HG03442 (cell line): ENCODE measurements around the gene CHRNG.

ENCODE experiments used
- ATAC-seq: cut with Tn5 transposase; IDR thresholded peaks from one replicate; pipeline ENCODE4 v1.9.1; 2021; ENCODE audit warnings: mild to moderate bottlenecking, moderate library complexity; ENCODE audit not compliant: unreplicated experiment

CHRNG gene

DNA sequence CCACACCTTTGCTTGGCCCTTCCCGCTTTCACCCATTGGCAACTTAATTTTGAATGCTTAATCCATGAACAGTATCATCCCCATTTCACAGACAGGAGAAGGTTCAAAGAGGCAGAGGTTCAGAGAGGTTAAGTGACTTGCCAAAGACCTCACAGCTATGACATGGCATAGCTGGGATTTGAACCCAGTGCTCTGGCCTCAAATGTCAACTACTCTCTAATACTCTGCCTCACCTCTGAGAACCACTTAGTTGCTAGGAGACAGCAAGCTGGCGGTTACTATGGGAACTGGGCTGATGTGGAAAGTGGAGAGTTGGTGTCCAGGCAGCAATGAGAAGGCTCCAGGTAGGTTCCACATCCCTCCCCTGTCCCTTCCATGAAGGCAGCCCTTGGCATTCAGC, 35.1 kb upstream of the CHRNG start:
- no peak for ATAC-seq

DNA sequence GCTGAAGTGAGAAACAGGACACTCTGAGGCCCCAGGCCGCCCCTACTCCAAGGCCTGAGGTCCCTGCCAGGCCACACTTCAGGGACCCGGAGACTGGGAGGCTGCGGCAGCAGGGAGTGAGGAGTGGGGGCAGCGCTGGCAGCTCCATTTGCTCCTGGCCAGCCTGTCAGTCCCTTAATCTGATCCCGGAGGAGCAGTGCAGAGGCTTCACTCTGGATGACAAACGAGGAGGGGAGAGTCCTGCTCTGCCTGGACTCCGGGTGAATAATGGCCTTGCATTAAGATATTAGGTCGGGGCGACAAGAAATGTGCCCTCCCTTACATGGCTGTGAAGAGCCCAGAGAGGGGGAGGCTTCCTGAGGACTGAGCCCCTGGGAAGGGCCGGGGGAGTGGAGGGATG, 33.6 kb upstream of the CHRNG start:
- ATAC-seq: no peak

DNA sequence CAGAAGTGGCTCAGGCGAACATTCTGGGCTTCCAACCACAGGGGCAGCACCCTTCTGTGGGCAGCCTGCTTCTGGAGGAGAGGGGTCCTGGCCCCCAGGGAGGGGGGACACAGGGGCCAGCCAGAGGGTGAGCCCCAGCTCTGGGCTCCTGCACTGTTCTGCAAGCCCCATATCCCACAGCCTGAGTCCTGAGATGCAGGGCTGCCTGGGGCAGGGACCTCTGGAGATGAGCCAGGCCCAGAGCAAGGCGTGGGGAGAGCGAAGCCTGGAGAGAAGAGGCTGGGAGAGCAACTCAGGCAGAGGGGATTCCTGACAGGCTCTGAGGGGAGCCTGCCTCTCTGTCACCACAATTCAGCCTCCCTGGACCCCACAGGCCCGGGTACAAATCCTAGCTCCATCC, 32.8 kb upstream of the CHRNG start:
- no peak for ATAC-seq

DNA sequence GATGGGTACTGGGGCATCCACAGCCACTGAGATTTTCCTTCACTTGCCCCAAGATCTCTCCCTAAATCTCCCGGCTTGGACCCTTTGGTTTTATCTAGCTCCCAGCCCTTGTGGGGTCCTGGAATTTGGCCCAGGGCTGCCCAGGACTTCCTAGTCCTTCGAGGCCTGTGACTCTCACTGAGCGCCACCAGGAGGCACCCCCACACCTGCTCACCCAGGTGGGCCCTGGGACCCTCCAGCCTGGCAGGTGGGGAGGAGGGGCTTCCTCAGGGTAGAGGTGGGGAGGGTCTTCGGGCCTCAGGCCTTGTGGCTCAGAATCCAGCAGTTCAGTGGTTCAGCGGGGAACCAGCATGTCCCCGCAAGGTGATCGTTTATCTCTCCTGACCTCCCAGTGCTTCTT, 31.2 kb upstream of the CHRNG start:
- no peak for ATAC-seq

DNA sequence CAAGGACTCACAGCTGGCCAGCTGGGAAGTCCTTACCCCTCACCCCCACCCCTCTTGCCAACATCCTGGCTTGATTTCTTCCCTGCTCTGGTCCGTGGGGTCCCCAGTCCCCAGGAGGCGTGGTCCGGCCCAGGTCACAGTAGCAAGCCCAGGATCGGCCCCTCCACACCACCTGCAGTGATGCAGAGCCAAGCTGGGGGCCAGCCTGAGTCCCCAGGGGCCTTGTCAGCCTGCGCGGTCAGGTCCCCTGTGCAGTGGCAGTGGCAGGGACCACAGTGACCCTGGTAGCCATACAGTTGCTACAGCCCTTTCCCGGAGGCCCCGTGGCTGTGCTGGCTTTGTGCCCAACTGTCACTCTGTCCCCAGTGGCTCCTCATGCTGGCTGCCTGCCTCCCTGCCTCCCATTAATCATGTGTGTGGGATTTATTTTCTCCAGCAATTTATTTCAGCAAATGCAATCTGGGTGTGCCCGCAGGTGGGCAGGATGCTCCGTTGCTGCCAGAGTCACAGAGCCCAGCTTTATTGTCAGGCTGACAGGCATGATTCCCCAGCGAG, 28.1 kb upstream of the CHRNG start:
- ATAC-seq: no peak

DNA sequence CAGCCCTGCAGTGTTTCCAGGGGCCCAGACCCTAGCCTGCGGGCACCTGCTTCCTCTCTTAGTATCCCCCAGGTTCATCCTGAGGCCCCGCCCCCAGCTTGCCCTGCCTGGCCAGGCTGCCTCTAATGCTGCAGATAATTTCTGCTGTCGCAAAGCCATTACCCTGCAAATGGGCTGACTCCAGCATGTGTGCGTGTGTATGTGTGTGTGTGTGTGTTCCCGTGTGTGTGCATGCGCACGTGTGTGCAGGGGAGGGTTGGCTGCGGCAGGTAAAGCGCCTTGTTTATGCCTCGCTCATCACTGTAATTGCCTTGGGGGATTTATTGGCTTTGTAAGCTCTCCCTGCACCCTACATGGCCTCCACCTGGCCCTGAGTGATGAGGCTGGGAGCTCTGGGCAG, 26.9 kb upstream of the CHRNG start:
- no peak for ATAC-seq

DNA sequence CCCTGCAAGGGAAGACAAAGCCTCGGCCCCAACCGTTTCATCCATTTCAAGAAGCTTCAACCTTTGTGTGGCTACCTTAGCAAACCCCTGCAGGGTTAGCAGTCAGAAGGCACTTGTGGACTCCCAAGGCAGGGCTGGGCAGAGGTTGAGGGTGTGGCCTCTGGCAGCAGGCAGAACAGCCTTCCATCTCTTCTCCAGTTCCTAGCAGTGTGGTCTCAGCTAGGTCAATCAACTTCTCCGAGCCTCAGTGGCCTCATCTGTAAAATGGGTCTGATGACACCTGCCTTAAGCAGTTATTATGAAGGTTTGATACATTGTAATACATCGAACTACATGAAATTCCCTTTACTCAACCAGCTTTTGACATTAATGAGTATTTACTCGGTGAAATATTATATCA, 26.1 kb upstream of the CHRNG start:
- ATAC-seq: no peak

DNA sequence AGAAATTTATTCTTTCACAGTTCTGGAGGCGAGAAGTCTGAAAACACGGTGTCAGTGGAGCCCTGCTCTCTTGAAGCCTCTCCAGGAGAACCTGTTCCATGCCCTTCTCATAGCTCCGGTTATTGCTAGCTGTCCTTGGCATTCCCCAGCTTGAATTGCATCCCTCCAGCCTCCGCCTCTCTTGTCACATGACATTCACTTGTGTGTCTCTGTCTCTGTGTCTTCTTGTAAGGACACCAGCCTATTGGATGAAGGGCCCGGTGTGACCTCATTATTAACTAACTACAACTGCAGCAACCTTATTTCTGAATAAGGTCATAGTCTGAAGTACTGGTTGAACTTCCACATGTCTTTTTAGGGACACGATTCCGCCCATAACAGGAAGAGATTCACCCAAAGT, 23.9 kb upstream of the CHRNG start:
- ATAC-seq: no peak

DNA sequence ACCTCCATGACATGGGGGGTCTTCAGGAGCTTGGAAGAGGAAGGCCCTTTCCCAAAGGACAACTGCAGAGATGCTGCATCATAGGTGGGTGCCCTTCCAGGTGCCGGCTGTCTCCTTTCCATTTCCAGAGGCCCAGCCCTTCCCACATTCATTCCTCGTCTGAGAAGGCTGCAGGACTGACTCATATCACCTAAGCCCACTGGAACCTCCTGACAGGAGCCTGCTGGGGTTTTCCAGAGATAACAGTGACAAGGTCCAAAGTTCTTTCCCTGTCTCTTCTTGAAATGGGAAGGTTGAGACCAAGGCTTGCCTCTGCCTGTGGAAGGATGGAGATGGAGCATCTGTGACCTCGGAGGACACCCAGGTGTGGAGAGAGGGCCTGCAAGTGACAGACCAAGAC, 22.9 kb upstream of the CHRNG start:
- no peak for ATAC-seq

DNA sequence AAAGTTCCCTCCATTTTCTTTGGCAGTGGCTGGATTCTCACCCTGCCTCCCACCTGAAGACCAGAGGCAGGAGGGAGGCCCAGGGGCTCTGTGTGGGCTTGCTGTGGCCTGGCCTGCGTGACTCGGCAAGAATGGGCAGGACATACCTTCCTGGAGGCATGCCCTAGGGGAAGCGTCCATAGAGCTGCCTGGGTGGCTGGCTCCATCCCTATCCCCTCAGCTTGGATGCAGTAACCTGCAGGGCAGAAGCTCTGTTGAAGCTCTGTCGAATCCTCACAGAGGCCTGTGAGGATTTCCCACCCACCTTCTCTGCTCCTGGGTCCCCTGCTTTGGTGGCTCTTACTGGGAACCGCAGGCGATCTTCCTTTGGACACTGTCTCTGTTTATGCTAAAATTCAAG, 20.6 kb upstream of the CHRNG start:
- no peak for ATAC-seq

DNA sequence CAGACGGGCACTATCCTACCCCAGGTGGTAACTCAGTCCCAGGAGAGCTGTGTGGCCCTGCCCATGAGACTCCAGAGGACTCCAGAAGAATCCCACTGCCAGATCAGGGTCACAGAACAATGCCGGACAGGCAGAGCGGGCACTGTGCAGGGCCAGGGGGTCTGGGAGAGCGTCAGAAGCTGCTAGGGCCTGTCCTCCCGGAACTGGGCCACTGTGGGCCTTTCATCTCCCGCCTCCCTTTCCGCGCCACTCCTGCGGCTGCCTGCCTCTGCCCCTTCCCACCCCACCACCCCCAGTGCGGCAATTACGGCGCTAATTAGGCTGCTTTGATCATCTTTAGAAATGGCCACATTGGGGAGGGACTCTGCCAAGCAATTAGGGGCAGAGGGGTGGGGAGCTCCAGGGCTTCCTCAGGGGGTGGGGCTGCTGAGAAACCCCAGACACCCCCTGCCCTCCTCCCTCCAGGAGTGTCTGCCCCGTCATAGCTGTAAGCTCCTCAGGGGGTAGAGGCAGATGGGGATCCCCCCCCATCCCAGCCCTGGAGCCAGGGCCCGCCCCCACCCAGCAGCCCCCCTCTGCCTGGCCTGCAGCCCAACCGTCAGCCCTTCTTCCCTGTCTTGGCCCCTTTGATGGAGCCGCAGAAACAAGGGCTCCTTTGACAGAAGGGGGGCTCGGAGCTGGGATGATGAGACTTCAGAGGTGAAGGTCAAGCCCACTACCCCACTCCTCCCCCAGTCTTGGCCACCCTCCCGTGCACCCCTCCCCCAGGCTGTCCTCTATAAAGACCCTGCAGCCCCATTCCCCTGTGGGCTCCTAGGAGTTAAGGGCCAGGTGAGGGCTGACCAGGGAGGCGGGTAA, 19.7 kb upstream of the CHRNG start, which contains the start of gene PRSS56:
Gene PRSS56 (plus strand): TSS at position 808 of the 858 bp plus-strand sequence. CDS start 211 bp downstream, outside the sequence.
- ATAC-seq: no peak

DNA sequence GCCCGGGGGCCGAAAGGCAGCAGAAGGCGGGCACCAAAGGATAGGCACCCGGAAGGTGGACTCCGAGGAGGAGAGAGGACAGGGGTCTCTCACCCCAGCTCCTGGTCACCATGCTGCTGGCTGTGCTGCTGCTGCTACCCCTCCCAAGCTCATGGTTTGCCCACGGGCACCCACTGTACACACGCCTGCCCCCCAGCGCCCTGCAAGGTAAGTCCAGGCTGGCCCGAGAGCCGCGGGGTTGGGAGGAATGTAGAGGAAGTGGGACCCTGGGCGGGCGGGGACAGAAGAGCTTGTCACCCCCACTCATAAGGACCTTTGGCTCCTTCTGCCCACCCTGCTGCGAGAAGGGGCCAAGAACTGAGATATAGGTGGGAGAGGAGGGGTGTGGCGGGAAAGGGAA, 19.0 kb upstream of the CHRNG start:
- no peak for ATAC-seq

DNA sequence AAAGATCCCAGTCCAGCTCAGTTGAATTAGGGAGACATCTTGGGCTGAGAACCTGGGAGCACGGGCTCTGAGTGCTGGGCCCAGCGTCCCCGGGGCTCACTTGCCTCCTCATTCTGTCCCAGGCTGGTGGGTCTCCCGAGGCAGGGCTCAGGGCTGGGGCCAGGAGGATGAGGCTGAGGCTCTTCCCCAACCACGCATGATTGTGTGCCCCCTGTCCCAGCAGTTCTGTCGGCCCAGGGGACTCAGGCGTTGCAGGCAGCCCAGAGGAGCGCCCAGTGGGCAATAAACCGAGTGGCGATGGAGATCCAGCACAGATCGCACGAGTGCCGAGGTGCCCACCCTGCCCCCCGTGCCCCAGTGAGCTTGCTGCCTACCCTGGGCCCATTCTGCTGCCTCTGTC, 18.4 kb upstream of the CHRNG start:
- ATAC-seq: no peak

DNA sequence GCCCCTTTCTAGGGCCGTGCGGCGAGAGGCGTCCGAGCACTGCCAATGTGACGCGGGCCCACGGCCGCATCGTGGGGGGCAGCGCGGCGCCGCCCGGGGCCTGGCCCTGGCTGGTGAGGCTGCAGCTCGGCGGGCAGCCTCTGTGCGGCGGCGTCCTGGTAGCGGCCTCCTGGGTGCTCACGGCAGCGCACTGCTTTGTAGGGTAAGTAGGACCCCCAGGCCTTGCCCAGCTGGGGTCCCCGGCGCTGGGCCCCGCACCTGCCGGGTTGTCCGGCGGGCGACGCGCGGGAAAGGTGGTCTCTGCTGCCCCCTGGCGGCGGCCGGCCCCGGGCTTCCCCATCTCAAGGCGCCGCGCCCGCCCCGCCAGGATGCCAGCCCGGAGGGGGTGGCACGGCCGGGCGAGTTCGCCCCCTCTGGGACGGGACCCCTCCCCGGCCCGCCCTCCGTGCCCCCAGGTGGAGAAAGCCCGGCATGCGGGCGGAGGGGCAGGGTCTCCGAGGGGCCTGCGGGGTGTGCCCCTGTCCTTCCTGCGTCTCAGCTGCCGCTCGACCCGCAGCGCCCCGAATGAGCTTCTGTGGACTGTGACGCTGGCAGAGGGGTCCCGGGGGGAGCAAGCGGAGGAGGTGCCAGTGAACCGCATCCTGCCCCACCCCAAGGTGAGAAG, 17.4 kb upstream of the CHRNG start:
- no peak for ATAC-seq

DNA sequence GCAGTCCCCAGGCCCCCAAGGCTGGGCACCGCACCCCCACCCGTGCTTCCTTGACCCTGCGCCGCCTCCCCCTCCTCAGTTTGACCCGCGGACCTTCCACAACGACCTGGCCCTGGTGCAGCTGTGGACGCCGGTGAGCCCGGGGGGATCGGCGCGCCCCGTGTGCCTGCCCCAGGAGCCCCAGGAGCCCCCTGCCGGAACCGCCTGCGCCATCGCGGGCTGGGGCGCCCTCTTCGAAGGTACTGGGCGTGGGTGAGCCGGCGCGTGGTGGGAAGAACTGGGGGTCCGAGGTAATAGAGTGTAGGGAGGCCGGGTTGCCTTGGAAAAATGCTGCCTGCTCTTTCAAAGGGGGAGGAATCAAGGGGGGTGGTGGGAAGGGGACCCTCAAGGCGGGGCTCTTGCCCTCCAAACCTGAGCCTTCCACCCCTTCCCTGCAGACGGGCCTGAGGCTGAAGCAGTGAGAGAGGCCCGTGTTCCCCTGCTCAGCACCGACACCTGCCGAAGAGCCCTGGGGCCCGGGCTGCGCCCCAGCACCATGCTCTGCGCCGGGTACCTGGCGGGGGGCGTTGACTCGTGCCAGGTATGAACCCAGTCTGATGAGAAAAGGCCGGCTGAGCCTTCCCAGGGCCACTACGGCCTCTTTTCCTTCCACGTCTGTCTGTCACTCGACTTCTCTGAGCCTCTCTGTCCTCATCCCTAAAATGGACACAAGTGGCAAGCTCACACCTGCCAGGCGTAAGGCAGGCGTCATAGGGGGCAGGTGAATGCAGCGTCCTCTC, 16.7 kb upstream of the CHRNG start:
- no peak for ATAC-seq

DNA sequence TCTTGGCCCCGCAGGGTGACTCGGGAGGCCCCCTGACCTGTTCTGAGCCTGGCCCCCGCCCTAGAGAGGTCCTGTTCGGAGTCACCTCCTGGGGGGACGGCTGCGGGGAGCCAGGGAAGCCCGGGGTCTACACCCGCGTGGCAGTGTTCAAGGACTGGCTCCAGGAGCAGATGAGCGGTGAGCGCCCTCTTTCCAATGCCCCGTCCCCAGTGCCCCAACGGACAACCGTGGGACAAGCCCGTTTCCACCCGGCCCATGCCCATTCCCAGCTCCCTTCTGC, 16.1 kb upstream of the CHRNG start:
- no peak for ATAC-seq

DNA sequence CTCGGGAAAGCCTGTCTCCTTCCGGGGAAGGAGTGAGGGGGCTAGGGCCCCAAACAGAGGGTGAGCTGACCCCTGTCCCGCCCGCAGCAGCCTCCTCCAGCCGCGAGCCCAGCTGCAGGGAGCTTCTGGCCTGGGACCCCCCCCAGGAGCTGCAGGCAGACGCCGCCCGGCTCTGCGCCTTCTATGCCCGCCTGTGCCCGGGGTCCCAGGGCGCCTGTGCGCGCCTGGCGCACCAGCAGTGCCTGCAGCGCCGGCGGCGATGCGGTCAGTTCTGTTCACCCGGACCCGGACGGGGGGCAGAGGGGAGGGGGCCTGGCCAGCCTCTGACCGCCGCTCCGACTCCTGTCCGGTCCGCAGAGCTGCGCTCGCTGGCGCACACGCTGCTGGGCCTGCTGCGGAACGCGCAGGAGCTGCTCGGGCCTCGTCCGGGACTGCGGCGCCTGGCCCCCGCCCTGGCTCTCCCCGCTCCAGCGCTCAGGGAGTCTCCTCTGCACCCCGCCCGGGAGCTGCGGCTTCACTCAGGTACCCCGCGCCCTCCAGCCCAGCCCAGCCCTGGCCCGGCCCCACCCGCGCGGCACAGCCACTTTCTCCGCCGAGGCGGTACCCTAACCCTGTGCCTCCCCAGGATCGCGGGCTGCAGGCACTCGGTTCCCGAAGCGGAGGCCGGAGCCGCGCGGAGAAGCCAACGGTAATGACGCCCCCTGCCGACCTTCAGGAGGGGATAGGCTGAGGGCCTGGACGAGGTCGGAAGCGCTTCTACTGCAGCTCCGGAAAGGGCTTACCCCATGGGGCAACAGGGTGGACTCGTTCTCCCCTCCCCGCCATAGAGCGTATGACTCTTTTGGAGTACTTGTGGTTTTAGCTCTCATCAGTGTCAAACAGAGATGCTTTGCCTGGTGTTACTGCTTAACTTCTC, 15.6 kb upstream of the CHRNG start:
- no peak for ATAC-seq

DNA sequence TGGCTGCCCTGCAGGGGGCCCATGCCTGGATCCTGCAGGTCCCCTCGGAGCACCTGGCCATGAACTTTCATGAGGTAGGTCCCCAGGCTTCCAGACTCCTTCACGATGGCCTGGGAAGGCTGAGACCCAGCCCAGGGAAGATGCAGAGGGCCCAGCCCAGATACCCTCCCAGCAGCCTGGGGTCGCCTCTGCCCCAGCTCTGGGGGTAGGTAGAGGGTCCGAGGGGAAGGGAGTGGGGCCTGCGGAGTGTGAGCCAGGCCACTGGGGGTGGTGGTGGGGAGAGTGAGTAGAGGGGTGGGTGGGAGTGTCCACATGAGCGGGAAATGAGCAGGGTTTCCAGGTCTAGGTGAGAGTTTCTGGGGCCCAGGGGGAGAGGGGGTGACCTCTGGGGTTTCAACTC, 14.7 kb upstream of the CHRNG start:
- ATAC-seq: no peak

DNA sequence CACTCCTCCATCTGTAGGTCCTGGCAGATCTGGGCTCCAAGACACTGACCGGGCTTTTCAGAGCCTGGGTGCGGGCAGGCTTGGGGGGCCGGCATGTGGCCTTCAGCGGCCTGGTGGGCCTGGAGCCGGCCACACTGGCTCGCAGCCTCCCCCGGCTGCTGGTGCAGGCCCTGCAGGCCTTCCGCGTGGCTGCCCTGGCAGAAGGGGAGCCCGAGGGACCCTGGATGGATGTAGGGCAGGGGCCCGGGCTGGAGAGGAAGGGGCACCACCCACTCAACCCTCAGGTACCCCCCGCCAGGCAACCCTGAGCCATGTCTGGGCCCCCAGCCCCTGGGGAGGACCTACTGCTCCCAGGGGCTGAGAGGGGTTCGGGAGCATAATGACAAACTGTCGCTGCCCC, 14.3 kb upstream of the CHRNG start:
- ATAC-seq: no peak

DNA sequence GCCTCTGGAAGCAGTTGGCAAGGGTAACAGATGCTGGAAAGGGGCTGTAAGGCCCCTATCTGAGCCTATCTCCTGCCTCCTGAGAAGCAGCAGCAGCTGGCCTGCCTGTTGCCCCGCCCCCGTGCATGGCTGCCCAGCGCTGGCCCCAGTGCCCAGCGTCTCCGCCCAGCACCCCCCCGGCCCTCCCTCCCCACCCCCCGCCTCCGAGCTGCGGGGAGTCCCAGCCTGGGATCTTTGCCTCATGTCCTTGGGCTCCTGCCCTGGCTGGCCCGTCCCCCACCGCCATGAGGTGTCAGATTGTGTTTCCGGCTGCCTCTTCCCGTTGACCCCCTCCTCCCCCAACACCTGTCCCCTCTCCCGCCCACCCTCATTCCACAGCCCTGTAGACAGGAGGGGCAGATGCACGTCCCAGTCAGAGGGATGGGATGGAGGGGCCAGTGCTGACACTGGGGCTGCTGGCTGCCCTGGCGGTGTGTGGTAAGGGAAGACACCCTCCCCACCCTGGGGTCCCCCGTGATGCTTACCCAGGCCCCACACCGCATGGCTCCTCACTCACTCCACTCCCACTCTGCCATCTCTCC, 13.6 kb upstream of the CHRNG start, which contains the start of gene CHRND:
Gene CHRND (plus strand): TSS at position 370 of the 581 bp plus-strand sequence. CDS start 56 bp downstream, at position 426.
- ATAC-seq: no peak
